ENCODE measurements around the gene CABYR. TPM values are rescaled to one million over a fixed set of nuclear protein-coding genes. Genes with fewer than 3 reads are reported as not detected.
A peak's percentile ranks its signal among the peaks of the same experiment; 100 is the strongest.
"Not testable (repeated sequence)": the region's sequence is repeated elsewhere in the genome, so short reads cannot be mapped to it uniquely, and the experiment has no call there.

Gene CABYR
- total RNA-seq, 2 donors from 2014 or later, result 10.0 to 11.1 TPM

DNA sequence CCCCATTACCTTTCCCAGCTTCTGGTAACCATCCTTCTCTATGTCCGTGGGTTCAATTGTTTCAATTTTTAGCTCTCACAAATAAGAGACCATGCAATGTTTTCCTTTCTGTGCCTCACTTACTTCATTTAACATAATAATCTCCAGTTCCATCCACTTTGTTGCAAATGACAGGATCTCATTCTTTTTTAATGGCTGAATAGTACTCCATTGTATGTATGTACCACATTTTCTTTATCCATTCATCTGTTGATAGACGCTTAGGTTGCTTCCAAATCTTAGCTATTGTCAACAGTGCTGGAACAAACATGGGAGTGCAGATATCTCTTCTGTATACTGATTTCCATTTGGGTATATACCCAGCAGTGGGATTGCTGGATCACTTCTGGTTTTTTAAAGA is 1.8 kb downstream of the CABYR start:
- no peaks in the 10 kb centered on the region for H3K9me3 ChIP-seq (ENCODE audit: control insufficient read depth, low read length)
- H3K27ac ChIP-seq (ENCODE audit: low read depth, low read length), result no peak overlapping the region
- no peak for DNase-seq
- TF ChIP-seq, protein P1, sequence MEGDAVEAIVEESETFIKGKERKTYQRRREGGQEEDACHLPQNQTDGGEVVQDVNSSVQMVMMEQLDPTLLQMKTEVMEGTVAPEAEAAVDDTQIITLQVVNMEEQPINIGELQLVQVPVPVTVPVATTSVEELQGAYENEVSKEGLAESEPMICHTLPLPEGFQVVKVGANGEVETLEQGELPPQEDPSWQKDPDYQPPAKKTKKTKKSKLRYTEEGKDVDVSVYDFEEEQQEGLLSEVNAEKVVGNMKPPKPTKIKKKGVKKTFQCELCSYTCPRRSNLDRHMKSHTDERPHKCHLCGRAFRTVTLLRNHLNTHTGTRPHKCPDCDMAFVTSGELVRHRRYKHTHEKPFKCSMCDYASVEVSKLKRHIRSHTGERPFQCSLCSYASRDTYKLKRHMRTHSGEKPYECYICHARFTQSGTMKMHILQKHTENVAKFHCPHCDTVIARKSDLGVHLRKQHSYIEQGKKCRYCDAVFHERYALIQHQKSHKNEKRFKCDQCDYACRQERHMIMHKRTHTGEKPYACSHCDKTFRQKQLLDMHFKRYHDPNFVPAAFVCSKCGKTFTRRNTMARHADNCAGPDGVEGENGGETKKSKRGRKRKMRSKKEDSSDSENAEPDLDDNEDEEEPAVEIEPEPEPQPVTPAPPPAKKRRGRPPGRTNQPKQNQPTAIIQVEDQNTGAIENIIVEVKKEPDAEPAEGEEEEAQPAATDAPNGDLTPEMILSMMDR (conservative IDR thresholded peaks at IDR 0.05), result no peak
- no peak overlapping the region for H3K4me3 ChIP-seq (ENCODE audit: low read length)
- Mint-ChIP-seq H3K27ac (no peak overlapping the region), H3K9me3 (peaks cover 2% of the 10 kb centered on the region), H3K4me1 (peaks cover 17% of the 10 kb centered on the region), H3K36me3 (ENCODE audit: low read depth) (peaks cover 10% of the 10 kb centered on the region), H3K4me3 (no peak overlapping the region), H3K27me3 (ENCODE audit: insufficient read depth) (no peaks in the 10 kb centered on the region)
- no peaks in the 10 kb centered on the region for H3K36me3 ChIP-seq (ENCODE audit: control insufficient read depth, insufficient read depth, low read length)
- WGBS, 2 experiments (ENCODE audit: insufficient coverage in 1 of 2, insufficient read length in 1 of 2), result 90 to 94% methylated on average over 2 of the region's 2 CpGs
- no peak overlapping the region for H3K9ac ChIP-seq (ENCODE audit: extremely low read depth, low read length, poor library complexity, severe bottlenecking)
- no peaks in the 10 kb centered on the region for H3K27me3 ChIP-seq (ENCODE audit: control insufficient read depth, insufficient read depth, low read length, poor library complexity, severe bottlenecking)
- H3K4me1 ChIP-seq (ENCODE audit: control insufficient read depth, insufficient read depth, low read length), result no peaks in the 10 kb centered on the region

DNA sequence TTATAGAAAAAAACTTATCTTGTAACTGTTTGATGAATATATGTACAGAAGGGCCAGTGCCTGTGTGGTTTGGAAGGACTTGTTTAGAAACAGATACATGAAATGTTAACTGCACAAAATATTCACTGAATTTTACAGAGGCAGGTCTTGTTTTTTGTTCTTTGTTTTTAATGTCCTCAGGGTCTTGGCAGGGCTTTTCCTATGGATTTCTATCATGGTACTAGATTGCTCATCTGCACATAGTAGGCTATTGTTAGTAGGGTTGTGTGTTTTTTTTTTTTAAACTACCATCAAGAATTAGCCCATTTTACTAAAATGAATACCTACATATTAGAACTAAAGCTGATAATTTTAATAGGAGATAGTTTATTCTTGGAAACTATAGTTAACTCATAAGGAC is 3.5 kb downstream of the CABYR start:
- Mint-ChIP-seq H3K4me1 (peaks cover 8% of the 10 kb centered on the region), H3K27ac (no peak overlapping the region), H3K36me3 (ENCODE audit: low read depth) (peaks cover 15% of the 10 kb centered on the region), H3K4me3 (no peak overlapping the region), H3K27me3 (ENCODE audit: insufficient read depth) (no peaks in the 10 kb centered on the region), H3K9me3 (peaks cover 2% of the 10 kb centered on the region)
- H3K9ac ChIP-seq (ENCODE audit: extremely low read depth, low read length, poor library complexity, severe bottlenecking), result no peak overlapping the region
- H3K9me3 ChIP-seq (ENCODE audit: control insufficient read depth, low read length), result peaks cover under 1% of the 10 kb centered on the region
- no peaks in the 10 kb centered on the region for H3K27me3 ChIP-seq (ENCODE audit: control insufficient read depth, insufficient read depth, low read length, poor library complexity, severe bottlenecking)
- H3K36me3 ChIP-seq (ENCODE audit: control insufficient read depth, insufficient read depth, low read length), result no peaks in the 10 kb centered on the region
- no peak overlapping the region for H3K27ac ChIP-seq (ENCODE audit: low read depth, low read length)
- H3K4me3 ChIP-seq (ENCODE audit: low read length), result no peak overlapping the region
- no peaks in the 10 kb centered on the region for H3K4me1 ChIP-seq (ENCODE audit: control insufficient read depth, insufficient read depth, low read length)
- TF ChIP-seq, protein P1 (conservative IDR thresholded peaks at IDR 0.05), result no peak
- DNase-seq, result no peak

DNA sequence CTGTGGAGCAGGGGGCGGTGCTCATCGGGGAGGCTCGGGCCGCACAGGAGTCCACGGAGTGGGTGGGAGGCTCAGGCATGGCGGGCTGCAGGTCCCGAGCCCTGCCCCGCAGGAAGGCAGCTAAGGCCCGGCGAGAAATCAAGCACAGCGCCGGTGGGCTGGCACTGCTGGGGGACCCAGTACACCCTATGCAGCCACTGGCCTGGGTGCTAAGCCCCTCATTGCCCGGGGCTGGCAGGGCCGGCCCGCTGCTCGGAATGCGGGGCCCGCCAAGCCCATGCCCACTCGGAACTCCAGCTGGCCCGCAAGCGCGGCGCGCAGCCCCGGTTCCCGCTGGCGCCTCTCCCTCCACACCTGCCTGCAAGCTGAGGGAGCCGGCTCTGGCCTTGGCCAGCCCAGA is 10.7 kb downstream of the CABYR start:
- H3K4me3 ChIP-seq (ENCODE audit: low read length); H3K9ac ChIP-seq (ENCODE audit: extremely low read depth, low read length, poor library complexity, severe bottlenecking); H3K4me3 Mint-ChIP-seq; H3K27me3 Mint-ChIP-seq (ENCODE audit: insufficient read depth); H3K4me1 Mint-ChIP-seq; H3K27me3 ChIP-seq (ENCODE audit: control insufficient read depth, insufficient read depth, low read length, poor library complexity, severe bottlenecking); H3K27ac Mint-ChIP-seq; H3K9me3 ChIP-seq (ENCODE audit: control insufficient read depth, low read length); H3K36me3 ChIP-seq (ENCODE audit: control insufficient read depth, insufficient read depth, low read length); H3K9me3 Mint-ChIP-seq; H3K27ac ChIP-seq (ENCODE audit: low read depth, low read length); H3K4me1 ChIP-seq (ENCODE audit: control insufficient read depth, insufficient read depth, low read length); DNase-seq: not testable (repeated sequence)
- H3K36me3 Mint-ChIP-seq (ENCODE audit: low read depth), result peaks cover 39% of the 10 kb centered on the region
- 93 to 100% methylated on average over 2 to 27 of the region's 28 CpGs for WGBS, 2 experiments (ENCODE audit: insufficient coverage in 1 of 2, insufficient read length in 1 of 2)

DNA sequence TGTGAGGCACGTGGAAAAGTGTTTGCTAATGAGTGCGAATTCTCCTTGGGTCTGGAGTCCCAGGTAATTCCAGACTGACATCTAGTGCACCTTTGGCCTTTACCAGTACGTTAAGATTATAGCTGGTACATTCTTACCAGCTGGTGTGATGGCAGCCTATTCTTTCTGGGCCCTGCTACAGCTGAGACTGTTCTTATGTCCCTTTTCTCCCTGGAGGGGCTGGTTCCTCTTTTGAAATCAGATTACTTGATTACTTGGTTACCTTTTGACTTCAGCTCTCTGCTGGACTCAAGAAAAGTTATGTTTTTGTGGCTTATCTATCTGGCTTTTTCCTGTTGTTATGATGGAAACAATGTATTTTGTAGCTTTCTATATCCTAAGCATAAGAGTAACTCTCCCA is 14.5 kb downstream of the CABYR start:
- Mint-ChIP-seq H3K36me3 (ENCODE audit: low read depth) (peaks cover 39% of the 10 kb centered on the region), H3K27ac (peak overlapping the region; percentile 45), H3K4me1 (peaks cover 5% of the 10 kb centered on the region), H3K27me3 (ENCODE audit: insufficient read depth) (no peaks in the 10 kb centered on the region), H3K4me3 (no peak overlapping the region), H3K9me3 (peaks cover 5% of the 10 kb centered on the region)
- WGBS, 2 experiments (ENCODE audit: insufficient coverage in 1 of 2, insufficient read length in 1 of 2), result 92 to 98% methylated on average over 3 of the region's 3 CpGs
- Histone ChIP-seq H3K9me3 (ENCODE audit: control insufficient read depth, low read length) (no peaks in the 10 kb centered on the region), H3K9ac (ENCODE audit: extremely low read depth, low read length, poor library complexity, severe bottlenecking) (no peak overlapping the region), H3K27me3 (ENCODE audit: control insufficient read depth, insufficient read depth, low read length, poor library complexity, severe bottlenecking) (no peaks in the 10 kb centered on the region), H3K4me3 (ENCODE audit: low read length) (no peak overlapping the region), H3K36me3 (ENCODE audit: control insufficient read depth, insufficient read depth, low read length) (peaks cover 5% of the 10 kb centered on the region), H3K27ac (ENCODE audit: low read depth, low read length) (no peak overlapping the region), H3K4me1 (ENCODE audit: control insufficient read depth, insufficient read depth, low read length) (no peaks in the 10 kb centered on the region)
- DNase-seq, result no peak
- TF ChIP-seq, protein P1 (conservative IDR thresholded peaks at IDR 0.05), result no peak
